ENCODE results near the gene OR2A42.
"Not testable (repeated sequence)": the region's sequence is repeated elsewhere in the genome, so short reads cannot be mapped to it uniquely, and the experiment has no call there.

Gene OR2A42

GRCh38 chr7:144239365-144239764, at the start of gene OR2A42:
OR2A42 (minus strand) TSS chr7:144239605; CDS start chr7:144232843, 6,762 bp downstream.
- in situ Hi-C loops (cut with MboI; ENCODE audit: low pct_unique_long_range_greater_than_20kb, low sequenced_read_pairs, unreplicated experiment); DNase-seq (ENCODE audit: low spot score): not testable (repeated sequence)

- DNase-seq (ENCODE audit: low spot score); in situ Hi-C loops (cut with MboI; ENCODE audit: low pct_unique_long_range_greater_than_20kb, low sequenced_read_pairs, unreplicated experiment): not testable (repeated sequence)
Observed at GRCh38 chr7:144287171-144287784, 47.9 kb upstream of the OR2A42 start.

GRCh38 chr7:144283716-144284115, 44.3 kb upstream of the OR2A42 start:
- in situ Hi-C loops (cut with MboI; ENCODE audit: low pct_unique_long_range_greater_than_20kb, low sequenced_read_pairs, unreplicated experiment); DNase-seq (ENCODE audit: low spot score): not testable (repeated sequence)

- DNase-seq (ENCODE audit: low spot score); in situ Hi-C loops (cut with MboI; ENCODE audit: low pct_unique_long_range_greater_than_20kb, low sequenced_read_pairs, unreplicated experiment): not testable (repeated sequence)
Observed at GRCh38 chr7:144282490-144282889, 43.1 kb upstream of the OR2A42 start.

- in situ Hi-C loops (cut with MboI; ENCODE audit: low pct_unique_long_range_greater_than_20kb, low sequenced_read_pairs, unreplicated experiment); DNase-seq (ENCODE audit: low spot score): not testable (repeated sequence)
Observed at GRCh38 chr7:144281981-144282380, 42.6 kb upstream of the OR2A42 start.

GRCh38 chr7:144280010-144280409, 40.6 kb upstream of the OR2A42 start:
- DNase-seq (ENCODE audit: low spot score); in situ Hi-C loops (cut with MboI; ENCODE audit: low pct_unique_long_range_greater_than_20kb, low sequenced_read_pairs, unreplicated experiment): not testable (repeated sequence)

- in situ Hi-C loops (cut with MboI; ENCODE audit: low pct_unique_long_range_greater_than_20kb, low sequenced_read_pairs, unreplicated experiment): not testable (repeated sequence)
Observed at GRCh38 chr7:144275281-144275680, 35.9 kb upstream of the OR2A42 start.

GRCh38 chr7:144269188-144269587, 29.8 kb upstream of the OR2A42 start, which contains the start of gene CTAGE8:
CTAGE8 (minus strand) TSS chr7:144269288; CDS start chr7:144269250, 38 bp downstream.
- in situ Hi-C loops (cut with MboI; ENCODE audit: low pct_unique_long_range_greater_than_20kb, low sequenced_read_pairs, unreplicated experiment); DNase-seq (ENCODE audit: low spot score): not testable (repeated sequence)

More at GRCh38 chr7:144275281-144275680, 35.9 kb upstream of the OR2A42 start:
- not testable (repeated sequence) for DNase-seq (ENCODE audit: low spot score)

GRCh38 chr7:144264692-144265091, 25.3 kb upstream of the OR2A42 start, which contains the start of gene OR2A7:
OR2A7 (minus strand) TSS chr7:144264792; CDS start chr7:144259628, 5,164 bp downstream.
- DNase-seq (ENCODE audit: low spot score); in situ Hi-C loops (cut with MboI; ENCODE audit: low pct_unique_long_range_greater_than_20kb, low sequenced_read_pairs, unreplicated experiment): not testable (repeated sequence)

GRCh38 chr7:144262128-144262527, 22.7 kb upstream of the OR2A42 start:
- in situ Hi-C loops (cut with MboI; ENCODE audit: low pct_unique_long_range_greater_than_20kb, low sequenced_read_pairs, unreplicated experiment); DNase-seq (ENCODE audit: low spot score): not testable (repeated sequence)

- in situ Hi-C loops (cut with MboI; ENCODE audit: low pct_unique_long_range_greater_than_20kb, low sequenced_read_pairs, unreplicated experiment): not testable (repeated sequence)
Observed at GRCh38 chr7:144259067-144259466, 19.7 kb upstream of the OR2A42 start.

GRCh38 chr7:144256112-144256511, 16.7 kb upstream of the OR2A42 start:
- in situ Hi-C loops (cut with MboI; ENCODE audit: low pct_unique_long_range_greater_than_20kb, low sequenced_read_pairs, unreplicated experiment): no loop called here
- DNase-seq (ENCODE audit: low spot score): no peak
- no peak for TF ChIP-seq CTCF (IDR thresholded peaks at IDR 0.05; ENCODE audit: extremely low read depth, insufficient read depth, missing control alignments)

More at GRCh38 chr7:144259067-144259466, 19.7 kb upstream of the OR2A42 start:
- not testable (repeated sequence) for DNase-seq (ENCODE audit: low spot score)

GRCh38 chr7:144255471-144255897, 16.1 kb upstream of the OR2A42 start:
- in situ Hi-C loops (cut with MboI; ENCODE audit: low pct_unique_long_range_greater_than_20kb, low sequenced_read_pairs, unreplicated experiment): no loop called here
- DNase-seq (ENCODE audit: low spot score): no peak
- no peak for TF ChIP-seq CTCF (IDR thresholded peaks at IDR 0.05; ENCODE audit: extremely low read depth, insufficient read depth, missing control alignments)

GRCh38 chr7:144252307-144252706, 12.9 kb upstream of the OR2A42 start:
- in situ Hi-C loops (cut with MboI; ENCODE audit: low pct_unique_long_range_greater_than_20kb, low sequenced_read_pairs, unreplicated experiment): not testable (repeated sequence)

GRCh38 chr7:144247674-144248330, 8.4 kb upstream of the OR2A42 start:
- in situ Hi-C loops (cut with MboI; ENCODE audit: low pct_unique_long_range_greater_than_20kb, low sequenced_read_pairs, unreplicated experiment): not testable (repeated sequence)

More at GRCh38 chr7:144252307-144252706, 12.9 kb upstream of the OR2A42 start:
- not testable (repeated sequence) for DNase-seq (ENCODE audit: low spot score)

GRCh38 chr7:144246967-144247366, 7.6 kb upstream of the OR2A42 start:
- DNase-seq (ENCODE audit: low spot score); in situ Hi-C loops (cut with MboI; ENCODE audit: low pct_unique_long_range_greater_than_20kb, low sequenced_read_pairs, unreplicated experiment): not testable (repeated sequence)

More at GRCh38 chr7:144247674-144248330, 8.4 kb upstream of the OR2A42 start:
- DNase-seq (ENCODE audit: low spot score): not testable (repeated sequence)

Data from GM13977 (cell line).